ENCODE measurements around the gene MRLN.

DNA sequence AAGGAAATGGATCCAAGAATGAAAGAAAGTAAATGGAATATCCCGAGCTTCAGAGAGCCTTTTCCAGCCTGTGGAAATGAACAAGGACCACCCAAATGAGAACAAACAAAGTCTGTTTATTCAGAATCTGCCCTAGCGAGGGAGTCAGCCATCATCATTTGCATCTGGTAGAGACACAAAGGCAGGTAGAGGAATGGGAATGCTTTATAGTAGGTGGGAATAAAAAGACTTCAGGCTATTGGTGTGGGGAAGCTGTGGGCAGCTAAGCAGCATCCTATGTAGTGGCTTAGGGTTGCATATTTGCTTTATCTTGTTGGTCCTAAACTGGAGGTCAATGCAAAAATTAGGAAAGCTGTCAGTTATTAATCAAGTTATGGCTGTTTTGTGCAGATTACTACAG is 9.2 kb upstream of the MRLN start:
- TF ChIP-seq TAF1 (IDR thresholded peaks at IDR 0.05; ENCODE audit: low read depth) (no peak), EP300 (IDR thresholded peaks at IDR 0.05; ENCODE audit: borderline replicate concordance) (no peak), ZBTB7A (IDR thresholded peaks at IDR 0.05; ENCODE audit: low read depth) (no peak), NFIC (IDR thresholded peaks at IDR 0.05) (no peak)
- TF ChIP-seq, protein P1, sequence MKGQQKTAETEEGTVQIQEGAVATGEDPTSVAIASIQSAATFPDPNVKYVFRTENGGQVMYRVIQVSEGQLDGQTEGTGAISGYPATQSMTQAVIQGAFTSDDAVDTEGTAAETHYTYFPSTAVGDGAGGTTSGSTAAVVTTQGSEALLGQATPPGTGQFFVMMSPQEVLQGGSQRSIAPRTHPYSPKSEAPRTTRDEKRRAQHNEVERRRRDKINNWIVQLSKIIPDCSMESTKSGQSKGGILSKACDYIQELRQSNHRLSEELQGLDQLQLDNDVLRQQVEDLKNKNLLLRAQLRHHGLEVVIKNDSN (IDR thresholded peaks at IDR 0.05): no peak
- TF ChIP-seq, protein P2, sequence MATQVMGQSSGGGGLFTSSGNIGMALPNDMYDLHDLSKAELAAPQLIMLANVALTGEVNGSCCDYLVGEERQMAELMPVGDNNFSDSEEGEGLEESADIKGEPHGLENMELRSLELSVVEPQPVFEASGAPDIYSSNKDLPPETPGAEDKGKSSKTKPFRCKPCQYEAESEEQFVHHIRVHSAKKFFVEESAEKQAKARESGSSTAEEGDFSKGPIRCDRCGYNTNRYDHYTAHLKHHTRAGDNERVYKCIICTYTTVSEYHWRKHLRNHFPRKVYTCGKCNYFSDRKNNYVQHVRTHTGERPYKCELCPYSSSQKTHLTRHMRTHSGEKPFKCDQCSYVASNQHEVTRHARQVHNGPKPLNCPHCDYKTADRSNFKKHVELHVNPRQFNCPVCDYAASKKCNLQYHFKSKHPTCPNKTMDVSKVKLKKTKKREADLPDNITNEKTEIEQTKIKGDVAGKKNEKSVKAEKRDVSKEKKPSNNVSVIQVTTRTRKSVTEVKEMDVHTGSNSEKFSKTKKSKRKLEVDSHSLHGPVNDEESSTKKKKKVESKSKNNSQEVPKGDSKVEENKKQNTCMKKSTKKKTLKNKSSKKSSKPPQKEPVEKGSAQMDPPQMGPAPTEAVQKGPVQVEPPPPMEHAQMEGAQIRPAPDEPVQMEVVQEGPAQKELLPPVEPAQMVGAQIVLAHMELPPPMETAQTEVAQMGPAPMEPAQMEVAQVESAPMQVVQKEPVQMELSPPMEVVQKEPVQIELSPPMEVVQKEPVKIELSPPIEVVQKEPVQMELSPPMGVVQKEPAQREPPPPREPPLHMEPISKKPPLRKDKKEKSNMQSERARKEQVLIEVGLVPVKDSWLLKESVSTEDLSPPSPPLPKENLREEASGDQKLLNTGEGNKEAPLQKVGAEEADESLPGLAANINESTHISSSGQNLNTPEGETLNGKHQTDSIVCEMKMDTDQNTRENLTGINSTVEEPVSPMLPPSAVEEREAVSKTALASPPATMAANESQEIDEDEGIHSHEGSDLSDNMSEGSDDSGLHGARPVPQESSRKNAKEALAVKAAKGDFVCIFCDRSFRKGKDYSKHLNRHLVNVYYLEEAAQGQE (IDR thresholded peaks at IDR 0.05; ENCODE audit: low read depth): no peak
- TF ChIP-seq, protein P3, sequence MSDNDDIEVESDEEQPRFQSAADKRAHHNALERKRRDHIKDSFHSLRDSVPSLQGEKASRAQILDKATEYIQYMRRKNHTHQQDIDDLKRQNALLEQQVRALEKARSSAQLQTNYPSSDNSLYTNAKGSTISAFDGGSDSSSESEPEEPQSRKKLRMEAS (IDR thresholded peaks at IDR 0.05): no peak
